ENCODE results near the gene KLK14.

DNA sequence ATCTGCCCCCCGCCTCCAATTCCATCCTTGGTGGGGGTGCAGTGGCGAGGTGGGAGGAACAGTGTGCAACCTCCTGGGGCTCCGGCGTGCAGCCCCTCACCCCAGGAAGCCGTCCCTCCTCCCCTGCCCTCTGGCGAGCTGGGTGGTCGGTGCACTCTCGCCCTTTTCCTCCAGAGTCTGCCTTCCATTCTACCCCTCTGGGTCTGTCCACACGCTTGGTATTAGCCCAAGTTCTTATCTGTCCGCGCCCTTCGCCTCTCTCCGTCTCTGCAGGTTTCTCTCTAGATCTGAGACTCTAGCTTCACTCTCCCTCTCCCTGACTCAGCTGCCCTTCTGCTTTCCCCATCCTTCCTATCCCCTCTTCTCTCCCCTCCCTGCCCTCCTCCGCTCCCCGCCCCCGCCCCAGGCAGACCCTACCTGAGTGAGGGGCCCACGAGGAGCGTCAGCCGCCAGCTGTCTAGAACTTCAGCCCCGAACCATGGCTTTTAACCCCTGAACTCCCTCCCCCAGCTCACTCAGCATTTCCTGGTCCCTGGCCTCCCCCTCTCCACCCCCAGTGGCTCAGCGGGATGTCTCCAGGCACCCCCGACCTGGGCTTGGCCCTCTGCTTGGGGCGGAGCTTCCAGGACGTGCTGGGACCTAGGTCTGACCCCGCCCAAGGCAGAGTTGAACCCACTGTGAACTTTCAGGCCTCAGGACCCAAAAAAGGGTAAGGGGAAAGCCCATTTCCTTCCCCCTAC, 17.3 kb downstream of the KLK14 start:
- TF ChIP-seq, protein P1, sequence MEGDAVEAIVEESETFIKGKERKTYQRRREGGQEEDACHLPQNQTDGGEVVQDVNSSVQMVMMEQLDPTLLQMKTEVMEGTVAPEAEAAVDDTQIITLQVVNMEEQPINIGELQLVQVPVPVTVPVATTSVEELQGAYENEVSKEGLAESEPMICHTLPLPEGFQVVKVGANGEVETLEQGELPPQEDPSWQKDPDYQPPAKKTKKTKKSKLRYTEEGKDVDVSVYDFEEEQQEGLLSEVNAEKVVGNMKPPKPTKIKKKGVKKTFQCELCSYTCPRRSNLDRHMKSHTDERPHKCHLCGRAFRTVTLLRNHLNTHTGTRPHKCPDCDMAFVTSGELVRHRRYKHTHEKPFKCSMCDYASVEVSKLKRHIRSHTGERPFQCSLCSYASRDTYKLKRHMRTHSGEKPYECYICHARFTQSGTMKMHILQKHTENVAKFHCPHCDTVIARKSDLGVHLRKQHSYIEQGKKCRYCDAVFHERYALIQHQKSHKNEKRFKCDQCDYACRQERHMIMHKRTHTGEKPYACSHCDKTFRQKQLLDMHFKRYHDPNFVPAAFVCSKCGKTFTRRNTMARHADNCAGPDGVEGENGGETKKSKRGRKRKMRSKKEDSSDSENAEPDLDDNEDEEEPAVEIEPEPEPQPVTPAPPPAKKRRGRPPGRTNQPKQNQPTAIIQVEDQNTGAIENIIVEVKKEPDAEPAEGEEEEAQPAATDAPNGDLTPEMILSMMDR (IDR thresholded peaks at IDR 0.05): no peak
- no peak for TF ChIP-seq POLR2A (IDR thresholded peaks at IDR 0.05)
